GF-D8 (cell line): ENCODE measurements around the gene LASP1.
"Not testable (repeated sequence)": the region's sequence is repeated elsewhere in the genome, so short reads cannot be mapped to it uniquely, and the experiment has no call there.

Experiments used
- DNase-seq: peaks from one replicate; lab custom pipeline; 2025; lab: John Stamatoyannopoulos, UW

Gene LASP1

DNA sequence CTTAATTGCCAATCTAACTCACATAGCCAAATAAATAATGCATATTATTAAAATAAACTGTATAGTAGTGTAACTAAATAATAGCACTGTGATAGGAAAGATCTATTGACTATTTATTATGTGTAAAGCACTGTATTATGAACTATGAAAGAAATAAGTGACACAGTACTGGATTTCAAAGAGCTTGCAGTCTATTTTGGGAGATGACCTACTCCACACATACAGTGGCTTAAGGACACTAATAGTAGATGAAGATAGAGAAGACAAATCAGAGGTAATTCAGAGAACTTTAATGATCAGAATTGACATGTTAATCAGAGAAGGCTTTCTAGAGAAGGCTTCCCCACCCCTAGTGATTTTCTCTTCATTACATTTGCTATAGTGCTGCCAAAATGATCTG, 70.1 kb downstream of the LASP1 start:
- DNase-seq = no peak

GRCh38 chr17:38940404-38940803, 70.5 kb downstream of the LASP1 start:
- no peak for DNase-seq

DNA sequence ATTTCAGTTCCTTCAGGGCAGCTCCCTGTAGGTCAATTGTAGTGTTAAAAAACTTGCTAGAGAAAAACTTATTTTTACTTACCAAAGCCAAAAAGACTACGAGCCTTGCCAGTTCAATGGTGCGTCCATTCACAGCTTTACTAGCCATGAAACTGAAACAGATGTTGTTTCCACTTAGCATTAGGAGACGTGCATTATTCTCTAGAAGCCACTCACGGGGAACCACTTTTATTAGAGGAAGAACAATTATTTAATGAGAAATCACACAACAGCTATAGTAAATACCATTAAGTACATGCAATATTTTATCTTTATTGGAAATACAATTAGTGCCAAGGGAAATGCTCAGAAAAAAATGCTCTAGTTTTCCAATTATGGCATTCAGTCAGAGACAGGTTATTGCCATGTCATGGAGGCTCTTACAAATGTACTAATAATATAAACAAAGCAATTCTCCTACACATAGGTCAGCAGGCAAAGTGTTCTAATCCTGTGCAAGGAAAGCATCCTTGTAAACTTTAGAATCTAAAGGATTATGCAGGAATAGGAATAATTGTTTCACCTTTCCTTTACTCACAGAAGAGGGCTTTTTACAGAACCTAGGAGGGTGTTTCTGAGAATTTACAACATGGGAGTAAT, 73.0 kb downstream of the LASP1 start:
- no peak for DNase-seq

DNA sequence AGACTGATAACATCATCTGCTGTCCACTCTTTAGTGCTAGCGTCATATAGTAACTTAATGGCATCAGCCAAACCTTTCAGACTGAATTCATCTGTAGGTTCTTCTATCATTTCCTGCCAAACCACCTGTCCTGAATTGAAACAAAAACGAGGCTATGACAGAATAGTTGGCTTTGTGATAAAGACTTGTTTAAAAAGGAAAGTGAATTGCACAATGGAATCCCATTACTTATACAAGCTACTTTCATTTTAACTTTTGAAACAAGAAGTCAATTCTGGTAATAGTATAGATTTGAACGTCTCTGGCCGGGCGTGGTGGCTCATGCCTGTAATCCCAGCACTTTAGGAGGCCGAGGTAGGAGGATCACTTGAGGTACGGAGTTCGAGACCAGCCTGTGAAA, 73.7 kb downstream of the LASP1 start:
- DNase-seq = no peak

DNA sequence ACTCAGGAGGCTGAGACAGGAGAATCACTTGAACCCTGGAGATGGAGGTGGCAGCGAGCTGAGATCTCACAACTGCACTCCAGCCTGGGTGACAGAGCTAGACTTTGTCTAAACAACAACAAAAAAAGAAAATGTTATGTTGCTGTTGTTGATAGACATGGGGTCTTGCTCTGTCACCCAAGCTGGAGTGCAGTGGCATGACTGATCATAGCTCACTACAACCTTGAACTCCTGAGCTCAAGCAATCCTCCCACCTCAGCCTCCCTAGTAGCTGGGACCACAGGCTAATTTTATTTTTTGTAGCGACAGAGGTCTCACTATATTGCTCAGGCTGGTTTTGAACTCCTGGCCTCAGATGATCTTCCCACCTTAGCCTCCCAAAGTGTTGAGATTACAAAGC, 77.3 kb downstream of the LASP1 start:
- no peak for DNase-seq

- not testable (repeated sequence) for DNase-seq
These were observed 83.9 kb downstream of the LASP1 start for GRCh38 chr17:38953800-38954199.

DNA sequence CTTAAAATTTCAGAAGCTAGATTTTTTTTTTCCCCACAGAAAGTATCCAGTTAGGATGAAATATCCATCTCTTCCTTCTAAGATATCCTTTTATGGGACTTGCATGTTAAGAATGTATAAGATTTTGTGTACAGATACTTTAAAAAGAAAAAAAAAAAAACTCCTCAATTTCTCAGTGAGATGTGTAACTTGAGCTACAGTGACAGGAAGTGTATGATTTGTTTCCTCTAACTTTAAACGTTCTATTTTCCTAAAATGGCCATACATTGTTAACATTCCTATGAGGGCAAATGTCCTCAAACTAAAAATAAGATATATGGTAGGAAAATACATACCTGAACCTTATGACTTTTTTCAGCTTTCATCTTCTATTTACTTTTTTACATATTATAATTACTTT, 88.5 kb downstream of the LASP1 start:
- DNase-seq = no peak

GRCh38 chr17:38958756-38959155, 88.9 kb downstream of the LASP1 start:
- no peak for DNase-seq

DNA sequence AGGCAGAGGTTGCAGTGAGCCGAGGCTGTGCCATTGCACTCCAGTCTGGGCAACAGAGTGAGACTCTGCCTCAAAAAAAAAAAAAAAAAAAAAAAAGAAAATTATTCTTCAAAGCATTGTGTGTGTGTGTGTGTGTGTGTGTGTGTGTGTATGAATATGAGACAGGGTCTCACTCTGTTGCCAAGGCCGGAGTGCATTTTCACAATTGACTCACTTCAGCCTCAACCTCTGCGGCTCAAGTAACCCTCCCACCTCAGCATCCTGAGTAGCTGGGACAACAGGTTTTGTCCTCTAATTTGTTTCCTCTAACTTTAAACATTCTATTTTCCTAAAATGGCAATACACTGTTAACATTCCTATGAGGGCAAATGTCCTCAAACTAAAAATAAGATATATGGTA, 89.7 kb downstream of the LASP1 start:
- DNase-seq = no peak

DNA sequence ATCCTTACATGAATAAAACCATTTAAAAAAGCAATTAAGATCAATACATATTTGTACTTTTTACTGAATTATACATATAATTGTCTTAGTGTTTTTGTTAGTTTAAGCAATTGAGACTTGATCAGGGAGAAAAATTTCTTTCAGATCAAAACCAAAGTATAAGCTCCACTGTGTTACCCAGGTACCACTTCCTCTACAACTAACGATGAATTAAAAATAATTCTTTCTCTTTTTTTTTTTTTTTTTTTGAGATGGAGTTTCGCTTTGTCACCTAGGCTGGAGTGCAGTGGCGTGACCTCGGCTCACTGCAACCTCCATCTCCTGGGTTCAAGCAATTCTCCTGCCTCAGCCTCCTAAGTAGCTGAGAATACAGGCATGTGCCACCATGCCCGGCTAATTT, 90.5 kb downstream of the LASP1 start:
- no peak for DNase-seq

- no peak for DNase-seq
These were observed 91.6 kb downstream of the LASP1 start for GRCh38 chr17:38961413-38961812.

- no peak for DNase-seq
These were observed 97.5 kb downstream of the LASP1 start, which contains the start of gene FBXO47 for GRCh38 chr17:38967290-38967738. Gene FBXO47, minus strand, starts transcription at chr17:38967403. Its CDS starts 4,378 bp downstream, at chr17:38963025.

DNA sequence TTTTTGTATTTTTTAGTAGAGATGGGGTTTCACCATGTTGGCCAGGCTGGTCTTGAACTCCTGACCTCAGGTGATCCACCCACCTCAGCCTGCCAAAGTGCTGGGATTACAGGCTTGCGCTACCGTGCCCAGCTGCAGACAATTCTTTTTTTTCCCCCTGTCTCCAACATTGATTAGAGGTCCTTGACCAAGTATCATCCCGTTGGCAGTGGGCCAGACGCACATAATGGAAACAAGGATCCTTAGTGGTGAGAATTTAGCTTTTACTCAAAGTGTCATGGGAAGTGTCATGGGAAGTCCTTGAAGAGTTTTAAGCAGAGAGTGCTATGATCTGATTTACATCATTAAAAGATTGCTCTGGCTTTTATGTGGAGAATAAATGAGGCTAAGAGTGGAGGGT, 99.4 kb downstream of the LASP1 start:
- DNase-seq = no peak

- no peak for DNase-seq
These were observed 100.3 kb downstream of the LASP1 start for GRCh38 chr17:38970128-38970527.

- no peak for DNase-seq
These were observed 100.9 kb downstream of the LASP1 start for GRCh38 chr17:38970804-38971203.
